Rectal smooth muscle tissue (tissue), 1 donor: ENCODE measurements around the gene CCDC97.
A peak's percentile ranks its signal among the peaks of the same experiment; 100 is the strongest.

Source experiments
- H3K27ac ChIP-seq: one replicate; pipeline ENCODE4 v1.7.0; 2013; ENCODE audit warnings: low read depth, low read length, inconsistent platforms
- H3K27me3 ChIP-seq: one replicate; pipeline ENCODE4 v1.7.0; 2013; ENCODE audit warnings: low read length; ENCODE audit not compliant: control insufficient read depth, insufficient read depth
- H3K36me3 ChIP-seq: one replicate; pipeline ENCODE4 v1.7.0; 2013; ENCODE audit warnings: low read length; ENCODE audit not compliant: control insufficient read depth, insufficient read depth
- H3K4me1 ChIP-seq: one replicate; pipeline ENCODE4 v1.7.0; 2013; ENCODE audit warnings: low read length; ENCODE audit not compliant: control insufficient read depth, insufficient read depth
- H3K4me3 ChIP-seq: one replicate; pipeline ENCODE4 v1.7.0; 2013; ENCODE audit warnings: low read length
- H3K9ac ChIP-seq: one replicate; pipeline ENCODE4 v1.7.0; 2013; ENCODE audit warnings: low read length

The CCDC97 gene

DNA sequence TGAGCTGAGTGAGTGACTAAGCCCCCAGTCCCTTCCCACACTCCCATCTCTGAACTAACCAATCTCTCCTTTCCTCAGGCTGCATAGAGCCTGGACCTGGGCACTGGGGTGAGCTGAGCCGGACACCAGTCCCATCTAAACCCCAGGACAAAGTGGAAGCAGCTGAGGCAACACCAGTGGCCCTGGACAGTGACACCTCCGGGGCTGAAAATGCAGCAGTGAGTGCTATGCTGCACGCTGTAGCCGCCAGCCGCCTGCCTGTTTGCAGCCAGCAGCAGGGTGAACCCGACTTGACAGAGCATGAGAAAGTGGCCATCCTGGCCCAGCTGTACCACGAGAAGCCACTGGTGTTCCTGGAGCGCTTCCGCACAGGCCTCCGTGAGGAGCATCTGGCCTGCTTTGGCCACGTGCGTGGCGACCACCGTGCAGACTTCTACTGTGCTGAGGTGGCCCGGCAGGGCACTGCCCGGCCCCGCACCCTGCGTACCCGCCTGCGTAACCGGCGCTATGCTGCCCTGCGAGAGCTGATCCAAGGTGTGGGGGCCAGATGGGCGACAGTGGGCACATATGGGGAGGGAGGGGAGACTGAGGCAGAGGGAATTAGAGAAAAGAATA lies 6.4 kb downstream of the CCDC97 start:
- H3K4me3 ChIP-seq, result no peak overlapping the region
- no peak overlapping the region for H3K27ac ChIP-seq
- H3K27me3 ChIP-seq, result no peaks in the 10 kb centered on the region
- no peaks in the 10 kb centered on the region for H3K4me1 ChIP-seq
- H3K9ac ChIP-seq, result no peak overlapping the region
- H3K36me3 ChIP-seq, result peaks cover 43% of the 10 kb centered on the region

DNA sequence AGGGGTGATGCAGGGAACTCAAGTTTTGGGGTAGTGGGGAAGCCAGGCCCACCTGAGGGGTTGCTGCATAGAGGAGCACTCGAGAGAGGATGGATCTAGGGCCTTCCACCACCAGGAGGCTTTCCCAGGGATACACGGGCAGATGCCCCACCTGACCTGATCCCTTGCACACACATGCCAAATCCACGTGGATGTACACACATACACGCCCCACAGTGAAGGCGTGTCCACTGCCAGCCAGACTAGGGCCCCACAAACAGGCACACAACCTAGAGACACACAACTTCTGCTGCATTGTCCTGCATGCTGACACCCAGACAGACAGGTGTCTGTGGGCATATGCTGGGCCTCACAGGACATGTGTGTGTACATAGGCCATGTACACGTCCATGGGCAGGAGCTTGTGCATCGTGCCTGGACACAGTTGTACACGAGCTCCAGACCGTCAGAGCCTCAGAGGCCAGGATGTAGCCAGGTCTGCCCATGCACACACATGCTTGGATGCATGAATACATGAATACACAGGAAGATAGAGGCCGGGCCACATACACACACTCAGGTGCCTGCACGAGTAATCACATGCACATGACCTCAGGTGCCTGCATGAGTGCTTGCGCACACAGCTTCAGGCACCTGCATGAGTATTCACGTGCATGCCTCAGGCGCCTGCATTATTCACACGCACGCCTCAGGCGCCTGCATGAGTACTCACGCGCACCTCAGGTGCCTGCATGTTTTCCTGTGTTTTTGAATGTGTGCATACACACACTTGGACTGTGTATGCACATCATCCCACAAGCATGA lies 8.9 kb downstream of the CCDC97 start:
- Histone ChIP-seq H3K4me3 (no peak overlapping the region), H3K9ac (no peak overlapping the region), H3K27ac (no peak overlapping the region), H3K36me3 (peaks cover 42% of the 10 kb centered on the region), H3K4me1 (peaks cover 13% of the 10 kb centered on the region), H3K27me3 (no peaks in the 10 kb centered on the region)

DNA sequence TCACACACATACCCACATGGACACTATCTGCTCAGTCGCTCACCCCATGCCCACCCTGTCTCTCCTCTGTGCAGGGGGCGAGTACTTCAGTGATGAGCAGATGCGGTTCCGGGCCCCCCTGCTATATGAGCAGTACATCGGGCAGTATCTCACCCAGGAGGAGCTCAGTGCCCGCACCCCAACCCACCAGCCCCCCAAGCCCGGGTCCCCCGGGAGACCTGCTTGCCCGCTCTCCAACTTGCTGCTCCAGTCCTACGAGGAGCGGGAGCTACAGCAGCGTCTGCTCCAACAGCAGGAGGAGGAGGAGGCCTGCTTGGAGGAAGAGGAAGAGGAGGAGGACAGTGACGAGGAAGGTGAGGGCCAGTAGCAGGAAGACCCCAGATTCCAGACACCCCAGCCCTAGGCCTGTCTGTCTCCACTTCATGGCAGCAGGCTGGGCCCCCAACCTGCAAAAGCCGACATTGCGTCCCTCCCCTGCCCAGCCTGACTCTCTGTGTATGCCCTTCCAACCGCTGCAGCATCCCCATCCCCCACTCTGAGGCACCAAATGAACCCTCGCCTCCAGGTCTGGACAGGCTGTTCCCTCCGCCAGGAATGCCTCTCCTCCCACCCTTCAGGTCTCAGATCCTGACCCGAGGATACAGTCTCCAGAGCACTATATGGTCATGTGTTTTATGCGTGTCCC lies 9.7 kb downstream of the CCDC97 start:
- H3K27me3 ChIP-seq, result no peaks in the 10 kb centered on the region
- H3K36me3 ChIP-seq, result peaks cover 40% of the 10 kb centered on the region
- H3K4me1 ChIP-seq, result peaks cover 16% of the 10 kb centered on the region
- H3K4me3 ChIP-seq, result no peak overlapping the region
- no peak overlapping the region for H3K27ac ChIP-seq
- H3K9ac ChIP-seq, result no peak overlapping the region

DNA sequence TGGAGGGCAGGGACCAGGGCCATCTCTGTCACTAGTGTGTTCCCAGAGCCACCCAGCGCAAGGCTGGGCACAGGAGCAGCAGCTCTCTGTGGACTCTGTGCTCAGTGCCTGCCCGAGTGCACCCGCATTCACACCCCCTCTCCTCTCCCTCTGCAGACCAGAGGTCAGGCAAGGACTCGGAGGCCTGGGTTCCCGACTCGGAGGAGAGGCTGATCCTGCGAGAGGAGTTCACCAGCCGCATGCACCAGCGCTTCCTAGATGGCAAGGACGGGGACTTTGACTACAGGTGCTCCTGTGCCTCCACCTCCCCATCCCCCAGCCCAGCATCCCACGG lies 10.2 kb downstream of the CCDC97 start:
- Histone ChIP-seq H3K36me3 (peaks cover 40% of the 10 kb centered on the region), H3K9ac (no peak overlapping the region), H3K4me1 (peaks cover 19% of the 10 kb centered on the region), H3K4me3 (no peak overlapping the region), H3K27me3 (no peaks in the 10 kb centered on the region), H3K27ac (no peak overlapping the region)

DNA sequence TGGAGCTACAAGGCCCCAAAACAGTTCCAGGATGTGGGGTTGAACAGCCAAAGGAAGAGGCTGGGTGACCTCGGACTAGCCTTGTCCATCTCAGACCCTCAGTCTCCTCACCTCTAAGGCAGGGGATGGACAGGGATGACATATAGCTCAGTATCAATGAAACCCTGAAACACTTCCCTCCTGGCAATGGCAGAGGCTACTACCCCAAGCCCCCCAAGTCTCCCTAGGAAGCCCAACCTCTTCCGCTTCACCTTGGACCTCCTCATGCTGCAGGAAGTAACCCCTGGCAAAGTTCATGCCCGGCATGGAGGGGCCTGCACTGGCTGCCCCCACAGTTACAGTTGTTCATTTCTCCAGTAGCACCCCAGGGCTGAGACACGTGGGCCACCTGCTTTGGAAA lies 10.6 kb downstream of the CCDC97 start:
- H3K27me3 ChIP-seq, result no peaks in the 10 kb centered on the region
- no peak overlapping the region for H3K27ac ChIP-seq
- peaks cover 40% of the 10 kb centered on the region for H3K36me3 ChIP-seq
- peaks cover 19% of the 10 kb centered on the region for H3K4me1 ChIP-seq
- no peak overlapping the region for H3K4me3 ChIP-seq
- no peak overlapping the region for H3K9ac ChIP-seq

DNA sequence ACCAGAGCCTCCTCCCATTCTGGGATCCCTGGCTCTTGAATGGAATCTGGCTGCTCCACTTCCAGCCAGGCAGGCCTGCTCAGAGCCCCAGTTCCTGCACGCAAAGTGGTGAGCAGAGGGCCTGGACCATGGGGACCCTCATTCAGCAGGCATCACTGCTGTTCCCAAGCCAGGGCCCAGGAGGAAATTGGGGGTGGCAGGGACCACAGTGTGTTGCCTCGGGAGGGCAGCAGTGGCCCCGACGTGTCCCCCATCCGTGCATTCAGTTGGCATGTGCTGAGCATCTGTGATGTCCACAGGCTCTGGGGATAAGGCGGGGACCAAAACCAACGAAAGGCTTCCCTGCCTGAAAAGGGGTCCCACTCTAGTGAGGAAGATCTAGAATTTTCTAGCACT lies 11.2 kb downstream of the CCDC97 start:
- H3K36me3 ChIP-seq, result peaks cover 36% of the 10 kb centered on the region
- H3K4me1 ChIP-seq, result peaks cover 24% of the 10 kb centered on the region
- no peak overlapping the region for H3K4me3 ChIP-seq
- H3K27me3 ChIP-seq, result no peaks in the 10 kb centered on the region
- no peak overlapping the region for H3K9ac ChIP-seq
- H3K27ac ChIP-seq, result no peak overlapping the region

DNA sequence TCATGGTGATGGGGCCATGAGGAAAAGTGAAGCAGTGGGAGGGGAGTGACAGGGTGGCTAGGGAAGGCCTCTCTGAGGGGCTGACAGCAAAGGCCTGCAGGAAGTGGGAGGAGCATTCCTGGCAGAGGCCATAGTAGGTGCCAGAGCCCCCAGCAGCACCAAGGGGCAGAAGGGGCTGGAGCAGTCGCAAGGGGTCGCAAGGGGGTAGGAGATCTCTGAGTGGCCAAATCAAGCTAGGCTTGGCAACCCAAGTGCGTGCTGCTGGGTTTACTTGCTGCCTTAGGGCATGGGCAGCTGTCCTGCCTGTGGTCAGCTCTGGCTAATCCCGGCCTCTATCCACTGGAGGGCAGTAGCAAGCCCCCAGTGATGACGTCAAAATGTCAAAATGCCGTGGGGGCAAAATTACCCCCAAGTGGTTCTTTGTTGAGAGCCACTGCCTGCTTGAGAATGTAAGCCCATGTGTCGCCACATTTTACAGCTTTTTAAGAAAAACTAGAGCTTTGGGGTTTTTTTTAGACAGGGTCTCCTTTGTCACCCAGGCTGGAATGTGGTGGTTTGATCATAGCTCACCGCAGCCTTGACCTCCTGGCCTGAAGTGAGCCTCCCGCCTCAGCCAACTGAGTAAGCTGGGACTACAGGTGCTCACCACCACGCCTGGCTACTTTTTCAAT lies 11.8 kb downstream of the CCDC97 start:
- peaks cover 27% of the 10 kb centered on the region for H3K4me1 ChIP-seq
- no peak overlapping the region for H3K27ac ChIP-seq
- no peak overlapping the region for H3K4me3 ChIP-seq
- H3K36me3 ChIP-seq, result peaks cover 31% of the 10 kb centered on the region
- no peak overlapping the region for H3K9ac ChIP-seq
- no peaks in the 10 kb centered on the region for H3K27me3 ChIP-seq

DNA sequence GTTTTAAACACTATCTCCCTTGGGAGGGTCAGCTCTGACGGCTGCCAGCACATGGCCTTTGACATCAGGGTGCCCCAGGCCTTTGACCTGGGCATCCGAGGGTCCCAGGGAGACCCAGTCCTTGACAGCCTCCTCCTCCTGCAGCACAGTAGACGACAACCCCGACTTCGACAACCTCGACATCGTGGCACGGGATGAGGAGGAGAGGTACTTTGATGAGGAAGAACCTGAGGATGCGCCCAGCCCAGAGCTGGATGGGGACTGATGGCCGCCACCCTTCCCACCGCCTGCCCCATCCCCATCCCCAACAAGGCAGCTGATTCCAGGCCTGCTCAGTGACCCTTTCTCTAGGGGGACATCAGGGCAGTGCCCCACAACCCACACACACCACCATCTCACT lies 12.5 kb downstream of the CCDC97 start:
- H3K36me3 ChIP-seq, result peaks cover 25% of the 10 kb centered on the region
- peaks cover 27% of the 10 kb centered on the region for H3K4me1 ChIP-seq
- H3K9ac ChIP-seq, result no peak overlapping the region
- no peak overlapping the region for H3K4me3 ChIP-seq
- no peaks in the 10 kb centered on the region for H3K27me3 ChIP-seq
- H3K27ac ChIP-seq, result peak overlapping the region; percentile 79

DNA sequence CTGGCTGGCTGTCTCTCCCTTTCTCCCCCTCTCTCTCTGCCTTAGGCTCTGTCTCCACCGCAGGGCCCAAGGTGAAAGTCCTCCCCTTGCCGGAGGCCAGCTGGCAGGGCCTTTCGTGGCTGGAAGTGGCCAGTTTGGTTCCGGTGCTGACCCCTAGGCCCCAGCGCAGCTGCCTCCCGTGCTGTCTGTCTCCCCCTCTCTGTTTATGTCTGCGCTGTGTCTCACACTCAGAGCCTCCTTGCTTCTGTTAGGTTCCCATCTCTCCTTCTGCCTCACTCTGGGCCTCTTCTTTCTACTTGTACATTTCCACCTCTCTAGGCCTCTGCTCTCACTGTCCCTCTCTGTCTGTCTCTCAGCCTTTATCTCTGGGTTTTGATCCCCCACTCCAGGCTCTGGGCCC lies 13.1 kb downstream of the CCDC97 start:
- H3K4me3 ChIP-seq, result no peak overlapping the region
- no peaks in the 10 kb centered on the region for H3K27me3 ChIP-seq
- no peak overlapping the region for H3K9ac ChIP-seq
- peaks cover 27% of the 10 kb centered on the region for H3K4me1 ChIP-seq
- peak overlapping the region; percentile 79 for H3K27ac ChIP-seq
- H3K36me3 ChIP-seq, result peaks cover 25% of the 10 kb centered on the region

DNA sequence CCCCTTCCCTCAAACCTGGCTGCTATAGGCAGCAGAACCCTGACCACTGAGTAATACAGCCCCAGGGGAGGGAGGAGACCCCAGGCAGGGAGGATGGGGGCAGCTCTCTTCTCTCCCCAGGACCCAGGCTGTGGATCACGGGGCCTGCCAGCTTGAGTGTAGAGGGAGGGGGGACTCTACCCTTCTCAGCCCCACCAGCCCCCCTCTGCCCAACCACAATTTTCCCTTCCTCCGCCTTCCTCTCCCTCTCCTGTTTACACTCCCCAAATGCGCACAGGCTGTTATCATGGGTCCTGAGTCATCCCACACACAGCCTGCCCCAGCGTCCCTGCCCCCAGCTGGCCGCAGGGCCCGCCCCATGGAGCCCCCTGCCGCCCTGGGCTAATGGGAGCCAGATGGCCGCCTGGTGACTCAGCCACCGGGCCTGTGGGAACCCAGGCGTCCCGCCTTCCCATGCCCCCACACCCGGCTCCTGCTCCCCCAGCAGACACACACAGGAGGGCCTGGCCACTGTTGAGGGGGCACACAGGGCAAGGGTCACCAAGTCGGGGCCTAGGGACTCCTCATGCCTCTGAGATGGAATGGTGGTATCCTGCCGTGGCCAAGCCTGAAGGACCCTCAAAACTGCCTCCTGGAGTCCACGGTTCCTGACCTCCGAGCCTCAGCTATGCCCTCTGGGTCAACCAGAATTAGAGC lies 13.6 kb downstream of the CCDC97 start:
- H3K4me3 ChIP-seq, result no peak overlapping the region
- H3K4me1 ChIP-seq, result peaks cover 27% of the 10 kb centered on the region
- H3K36me3 ChIP-seq, result peaks cover 22% of the 10 kb centered on the region
- H3K9ac ChIP-seq, result no peak overlapping the region
- peak overlapping the region; percentile 79 for H3K27ac ChIP-seq
- H3K27me3 ChIP-seq, result no peaks in the 10 kb centered on the region

DNA sequence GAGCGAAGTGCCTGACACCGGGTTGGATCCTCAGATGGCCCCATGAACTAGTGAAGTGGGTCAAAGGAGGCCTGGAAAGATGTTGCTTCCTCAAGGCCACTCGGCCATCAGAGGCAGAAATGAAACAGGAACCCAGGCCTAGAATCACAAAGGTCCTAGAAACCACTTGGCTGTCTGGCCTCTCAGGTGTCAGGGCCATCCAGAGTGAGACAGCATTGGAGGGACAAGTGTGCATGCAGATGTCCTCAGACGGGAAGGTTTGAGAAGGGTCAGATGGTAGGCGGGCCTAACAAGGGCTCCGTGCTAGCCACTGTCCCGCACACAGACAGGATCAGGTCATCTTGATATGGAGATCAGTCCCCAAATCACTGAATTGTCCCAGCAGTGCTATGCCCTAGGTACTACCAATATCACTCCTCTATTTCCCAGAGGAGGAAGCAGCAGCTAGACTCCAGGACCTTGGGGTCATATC lies 14.3 kb downstream of the CCDC97 start:
- H3K4me1 ChIP-seq, result peaks cover 27% of the 10 kb centered on the region
- no peaks in the 10 kb centered on the region for H3K27me3 ChIP-seq
- H3K27ac ChIP-seq, result peak overlapping the region; percentile 79
- peaks cover 15% of the 10 kb centered on the region for H3K36me3 ChIP-seq
- no peak overlapping the region for H3K4me3 ChIP-seq
- no peak overlapping the region for H3K9ac ChIP-seq
